ENCODE results near the gene CPT2. TPM values are rescaled to one million over a fixed set of nuclear protein-coding genes. Genes with fewer than 3 reads are reported as not detected.

CPT2 gene
- 10.8 and 13.3 TPM in 2 replicates for total RNA-seq

DNA sequence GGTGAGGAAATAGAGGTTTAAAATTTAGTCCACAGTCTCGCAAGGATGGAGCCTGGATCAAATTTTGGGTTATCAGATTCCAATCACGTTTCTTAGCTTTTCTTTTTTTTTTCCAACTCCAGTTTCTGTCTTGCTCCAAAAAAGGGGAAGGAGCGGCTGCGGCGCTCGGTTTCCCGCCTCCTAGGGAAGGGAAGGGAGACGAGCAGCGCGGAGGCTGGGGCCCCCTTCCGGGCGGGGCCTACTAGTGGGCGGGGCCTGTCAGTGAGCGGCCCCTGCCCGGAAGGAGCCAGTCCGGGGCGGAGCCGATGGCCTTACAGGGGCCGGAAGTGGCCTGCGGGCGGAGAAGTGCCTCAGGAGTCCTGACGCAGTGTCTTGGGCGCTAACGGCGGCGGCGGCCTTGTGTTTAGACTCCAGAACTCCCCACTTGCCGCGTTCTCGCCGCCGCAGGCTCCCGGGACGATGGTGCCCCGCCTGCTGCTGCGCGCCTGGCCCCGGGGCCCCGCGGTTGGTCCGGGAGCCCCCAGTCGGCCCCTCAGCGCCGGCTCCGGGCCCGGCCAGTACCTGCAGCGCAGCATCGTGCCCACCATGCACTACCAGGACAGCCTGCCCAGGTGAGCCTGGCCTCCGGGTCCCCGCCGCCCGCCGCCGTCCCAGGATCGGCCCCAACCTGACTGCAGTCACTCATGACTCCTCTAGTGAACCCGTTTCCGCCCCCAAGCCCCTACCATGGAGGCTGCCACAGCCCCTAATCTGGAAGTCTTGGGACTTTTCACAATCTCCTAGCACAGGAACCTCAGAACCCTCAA lies at the start of gene CPT2:
Gene CPT2 (plus strand): TSS at position 340 of the 806 bp plus-strand sequence. CDS start 120 bp downstream, at position 460.

DNA sequence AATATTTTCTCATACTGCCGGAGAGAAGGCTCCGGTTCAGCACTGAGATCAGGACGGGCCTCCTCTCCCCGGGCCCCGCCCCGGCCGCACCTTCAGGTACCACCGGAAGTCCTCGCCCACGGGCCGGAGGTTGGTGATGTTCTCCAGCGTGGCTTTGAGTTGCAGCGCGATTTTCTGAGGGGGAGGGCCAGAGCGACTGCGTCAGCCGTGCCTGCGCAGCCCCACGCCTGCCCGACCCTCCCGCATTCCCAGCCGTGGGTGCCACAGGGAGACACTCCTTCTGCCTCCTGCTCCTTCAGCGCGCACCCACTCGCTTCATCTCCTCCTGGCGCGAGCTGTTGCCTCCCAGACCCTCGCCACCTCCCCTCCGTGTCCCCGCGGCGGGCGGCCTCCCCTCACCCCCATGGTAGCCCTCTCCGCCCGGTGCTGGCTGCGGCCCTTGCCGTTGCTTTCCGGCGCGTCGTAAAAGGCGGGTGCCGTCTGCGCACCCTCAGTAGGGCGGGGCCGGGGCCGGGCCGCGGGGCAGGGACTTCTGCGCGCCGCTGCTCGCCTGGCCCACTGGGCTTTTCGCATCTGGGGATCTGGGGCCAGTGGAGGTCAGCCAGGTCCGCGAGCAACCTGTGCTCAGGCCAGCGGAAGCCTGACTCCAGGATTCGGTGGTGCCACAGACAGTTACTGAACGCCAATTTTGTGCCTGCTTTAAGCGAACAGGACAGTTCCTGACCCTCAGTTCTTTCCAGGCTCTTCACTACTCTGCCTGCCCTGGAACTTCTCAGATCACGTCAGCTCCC lies 23.7 kb downstream of the CPT2 start, which contains the start of gene CZIB:
Gene CZIB (minus strand): TSS at position 464 of the 791 bp plus-strand sequence. CDS start 59 bp downstream, at position 405.

DNA sequence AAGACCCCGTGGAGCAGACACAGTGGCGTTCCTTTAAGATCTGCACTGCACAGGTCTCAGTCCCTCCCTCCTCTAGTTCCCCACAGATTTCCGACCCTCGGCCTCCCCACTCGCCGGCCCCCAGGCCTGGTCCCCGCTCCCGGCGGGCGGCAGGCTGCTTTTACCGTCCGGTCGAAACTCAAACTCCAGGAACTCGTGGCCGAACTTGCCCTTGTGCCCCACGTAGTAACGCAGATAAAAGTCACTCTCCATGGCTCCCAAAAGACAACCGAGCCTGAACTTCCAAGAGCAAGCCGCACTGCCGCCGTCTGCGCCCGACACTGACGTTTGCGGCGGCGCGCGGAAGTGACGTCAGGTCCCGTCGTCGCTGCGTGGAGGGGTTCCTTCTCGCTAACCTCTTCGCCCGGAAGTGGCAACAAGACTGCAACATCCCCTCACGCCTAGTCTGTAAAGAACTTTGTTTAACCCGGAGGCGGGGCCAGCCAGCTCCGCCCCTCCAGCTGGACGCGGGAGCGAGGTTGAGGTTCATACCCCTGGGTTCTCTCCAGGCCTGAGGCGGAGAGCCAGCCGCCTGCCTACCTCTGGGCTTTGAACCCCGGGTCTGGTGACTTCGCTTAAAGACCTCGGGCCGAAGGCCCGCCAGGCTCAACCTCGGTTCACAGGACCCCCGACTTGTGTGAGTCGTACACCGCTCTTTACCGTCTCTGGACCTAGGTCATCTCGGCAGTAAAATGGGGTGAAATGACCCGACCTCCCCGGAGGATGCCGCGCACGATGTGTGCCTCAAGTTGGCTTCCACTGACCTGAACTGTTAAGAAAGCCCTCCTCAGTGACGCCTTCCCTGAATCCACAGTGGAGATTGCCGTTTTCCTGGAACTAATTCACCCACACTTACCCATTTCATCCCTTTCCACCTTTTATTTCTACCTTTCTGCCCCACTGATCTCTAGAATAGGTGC lies 41.9 kb downstream of the CPT2 start, which contains the start of gene MAGOH:
Gene MAGOH (minus strand): TSS at position 322 of the 959 bp plus-strand sequence. CDS start 70 bp downstream, at position 252.

Other genes with a start within 250 kb of the CPT2 start
- gene PODN, start 134.6 kb upstream of the CPT2 start, total RNA-seq: 16.0 and 20.9 TPM in 2 replicates
- gene SLC1A7, start 54.2 kb upstream of the CPT2 start, total RNA-seq: 0.52 and 1.1 TPM in 2 replicates
- 44.7 and 45.0 TPM in 2 replicates for gene CZIB, start 23.8 kb downstream of the CPT2 start, total RNA-seq
- gene MAGOH, start 41.7 kb downstream of the CPT2 start, total RNA-seq: 18.0 and 23.5 TPM in 2 replicates
- 9.1 and 30.0 TPM in 2 replicates for gene LRP8, start 131.2 kb downstream of the CPT2 start, total RNA-seq